SK-N-SH (cell line): ENCODE measurements around the gene DNAJC13. TPM values are rescaled to one million over a fixed set of nuclear protein-coding genes. Genes with fewer than 3 reads are reported as not detected.
A peak's percentile ranks its signal among the peaks of the same experiment; 100 is the strongest.

Experiments
- CTCF ChIA-PET: fragments of 300-600, 350-600 bp; formaldehyde crosslinking; extraction: SDS; loops from one replicate; lab custom pipeline; 2021; lab: Yijun Ruan, JAX
- POLR2A ChIA-PET: fragments of 350-600 bp; sonication (Branson Sonifier 250); formaldehyde crosslinking; extraction: SDS; loops from one replicate; lab custom pipeline; 2020; ENCODE audit warnings: antibody characterized with exemption, inconsistent platforms; lab: Yijun Ruan, JAX
- DNase-seq: peaks from one replicate; pipeline ENCODE4 v3.0.0; 2012
- H2AFZ ChIP-seq: fragments of 200-600 bp; sonication (generic); 2 replicates; pipeline ENCODE4 v1.8.1; 2016; ENCODE audit warnings: antibody characterized with exemption, mild to moderate bottlenecking, low read depth
- H3F3A ChIP-seq: fragments of 200-600 bp; sonication (generic); replicated peaks from 2 replicates; pipeline ENCODE3; 2016; ENCODE audit warnings: antibody characterized with exemption, mild to moderate bottlenecking; ENCODE audit not compliant: insufficient read depth
- H3K27ac ChIP-seq, 2 experiments: fragments of 200-500 bp in 1 of 2; fragments of 200-600 bp in 1 of 2; sonication (Bioruptor generic) in 1 of 2; sonication (generic), shearing (Covaris generic) in 1 of 2; 2 replicates each; pipeline versions ENCODE4 v1.5.1 to v1.6.1; 2014 to 2016; ENCODE audit warnings: low read depth in 2 of 2, inconsistent platforms in 1 of 2, low read length in 1 of 2, mild to moderate bottlenecking in 1 of 2, mixed read lengths in 1 of 2
- H3K27me3 ChIP-seq: fragments of 200-600 bp; sonication (generic), shearing (Covaris generic); 2 replicates; pipeline ENCODE4 v1.6.1; 2016; ENCODE audit warnings: mixed run types; ENCODE audit not compliant: insufficient read depth
- H3K36me3 ChIP-seq, 2 experiments: fragments of 200-500 bp in 1 of 2; fragments of 200-600 bp in 1 of 2; sonication (Bioruptor generic) in 1 of 2; sonication (generic) in 1 of 2; replicated peaks in 1 of 2; 2 replicates each; pipeline versions ENCODE3 to v1.5.1; 2014 to 2016; ENCODE audit warnings: low read length in 1 of 2, mild to moderate bottlenecking in 1 of 2; ENCODE audit not compliant: insufficient read depth in 2 of 2, control insufficient read depth in 1 of 2
- H3K4me1 ChIP-seq, 2 experiments: fragments of 200-500 bp in 1 of 2; fragments of 200-600 bp in 1 of 2; sonication (Bioruptor generic) in 1 of 2; sonication (generic), shearing (Covaris generic) in 1 of 2; 2 replicates each; pipeline versions ENCODE4 v1.5.1 to v1.6.1; 2014 to 2016; ENCODE audit warnings: low read depth in 1 of 2, low read length in 1 of 2, mixed run types in 1 of 2; ENCODE audit not compliant: insufficient read depth in 2 of 2, control insufficient read depth in 1 of 2
- H3K4me2 ChIP-seq: fragments of 200-600 bp; sonication (generic), shearing (Covaris generic); 2 replicates; pipeline ENCODE4 v1.6.1; 2017; ENCODE audit warnings: mixed run types
- H3K4me3 ChIP-seq, 2 experiments: fragments of 200-500 bp in 1 of 2; fragments of 200-600 bp in 1 of 2; sonication (Bioruptor generic) in 1 of 2; sonication (generic), shearing (Covaris generic) in 1 of 2; 2 replicates each; pipeline versions ENCODE4 v1.5.1 to v1.8.1; 2014 to 2016; ENCODE audit warnings: low read depth in 2 of 2, inconsistent platforms in 1 of 2, low read length in 1 of 2, mild to moderate bottlenecking in 1 of 2, mixed read lengths in 1 of 2, moderate library complexity in 1 of 2
- H3K79me2 ChIP-seq: fragments of 200-600 bp; sonication (generic); 2 replicates; pipeline ENCODE4 v1.8.1; 2017; ENCODE audit warnings: mild to moderate bottlenecking; ENCODE audit not compliant: insufficient read depth
- H3K9ac ChIP-seq: fragments of 200-600 bp; sonication (generic); 2 replicates; pipeline ENCODE4 v1.6.1; 2017; ENCODE audit warnings: mixed run types
- H3K9me2 ChIP-seq: fragments of 200-600 bp; sonication (generic); 2 replicates; pipeline ENCODE4 v1.6.1; 2017; ENCODE audit warnings: mixed run types
- H3K9me3 ChIP-seq: fragments of 200-600 bp; sonication (generic); 2 replicates; pipeline ENCODE4 v1.6.1; 2017; ENCODE audit warnings: mixed run types, mild to moderate bottlenecking, moderate library complexity
- H4K20me1 ChIP-seq: fragments of 200-600 bp; sonication (generic); 2 replicates; pipeline ENCODE4 v1.6.1; 2017; ENCODE audit warnings: mild to moderate bottlenecking, mixed run types; ENCODE audit not compliant: insufficient read depth
- EP300 ChIP-seq, 2 experiments: IDR thresholded peaks; 2 replicates each; pipeline versions ENCODE4 v1.4.0 to v1.6.1; 2012; ENCODE audit warnings: borderline replicate concordance in 1 of 2, low read depth in 1 of 2, low read length in 1 of 2
- RCOR1 ChIP-seq: fragments of 150-350 bp; IDR thresholded peaks from 2 replicates; pipeline ENCODE4 v1.6.1; 2017; ENCODE audit warnings: antibody characterized with exemption, low read length
- RFX5 ChIP-seq: IDR thresholded peaks from 2 replicates; pipeline ENCODE4 v1.6.1; 2012; ENCODE audit warnings: mild to moderate bottlenecking, improper control_type of control experiment, low read length
- RXRA ChIP-seq: IDR thresholded peaks from 2 replicates; pipeline ENCODE4 v1.4.0; 2012; ENCODE audit warnings: low read depth, mild to moderate bottlenecking, borderline replicate concordance
- TAF1 ChIP-seq: IDR thresholded peaks from 2 replicates; pipeline ENCODE4 v1.6.1; 2012; ENCODE audit warnings: low read depth, mild to moderate bottlenecking, low read length, moderate library complexity, borderline replicate concordance
- YY1 ChIP-seq: IDR thresholded peaks from 2 replicates; pipeline ENCODE4 v1.4.0; 2012; ENCODE audit warnings: low read depth, mild to moderate bottlenecking
- WGBS: methylation state at CpG from one replicate; pipeline ENCODE4 v1.1.6; 2017; ENCODE audit warnings: low lambda C conversion rate; 5-methylcytosine and 5-hydroxymethylcytosine counted together
- polyA plus RNA-seq, 3 experiments: library from polyadenylated mRNA; depleted of rRNA; stranded (reverse); fragments of >200 nt; gene quantifications; 2 replicates each; pipeline ENCODE4 v1.2.3, GENCODE V29; 2012
- TF ChIP-seq, protein P1 (sequence below): fragments of 150-350 bp; IDR thresholded peaks from 2 replicates; pipeline ENCODE4 v1.6.1; 2017; ENCODE audit warnings: antibody characterized with exemption, low read length, low read depth, borderline replicate concordance
- TF ChIP-seq, protein P2 (sequence below): IDR thresholded peaks from 2 replicates; pipeline ENCODE4 v1.4.0; 2012; ENCODE audit warnings: low read depth
- TF ChIP-seq, protein P3 (sequence below): IDR thresholded peaks from 2 replicates; pipeline ENCODE4 v1.4.0; 2012; ENCODE audit warnings: low read depth, borderline replicate concordance
- TF ChIP-seq, protein P4 (sequence below): fragments of 200-600 bp; sonication (generic); IDR thresholded peaks from 2 replicates; pipeline ENCODE4 v1.6.1; 2017; ENCODE audit warnings: antibody characterized with exemption, mild to moderate bottlenecking, moderate library complexity

DNAJC13 gene
- polyA plus RNA-seq, 1 of the 3 experiments (the other 2 are of a cell fraction): 10.8 TPM

DNA sequence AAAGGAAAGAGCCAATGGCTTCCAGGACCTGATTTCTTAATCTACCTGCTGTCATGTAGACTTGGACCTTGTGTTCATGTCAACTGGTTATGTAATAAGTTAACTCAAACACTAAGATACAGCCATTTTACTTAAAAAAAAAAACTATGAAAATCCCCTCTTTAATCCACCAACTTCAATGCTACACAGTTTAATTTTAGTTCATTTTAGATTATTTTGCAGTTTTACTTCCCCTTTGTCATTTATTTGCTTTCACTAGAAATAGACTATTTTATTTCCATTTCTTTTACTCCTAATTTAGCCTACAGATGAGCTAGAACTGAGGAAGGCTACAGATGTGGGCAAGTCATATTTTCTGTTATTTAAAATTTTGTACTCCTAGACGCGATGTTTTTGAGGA, 10.7 kb upstream of the DNAJC13 start:
- H3K4me2 ChIP-seq: no peak overlapping the region
- no peak overlapping the region for H2AFZ ChIP-seq
- H3K79me2 ChIP-seq: no peaks in the 10 kb centered on the region
- H4K20me1 ChIP-seq: no peaks in the 10 kb centered on the region
- WGBS: 97% methylated on average over 2 of the region's 2 CpGs
- H3K4me1 ChIP-seq: peaks cover 0 to 17% of the 10 kb centered on the region in 2 experiments; a peak in 2 of 4 replicates
- POLR2A ChIA-PET: interaction anchor here (2.9 kb wide), 1 partner anchor 11 kb away, joined by 16 read pairs; the partner anchor contains the start of gene DNAJC13
- peak overlapping the region in 1 of 2 experiments; percentile 99; a peak in 2 of 4 replicates for H3K27ac ChIP-seq
- CTCF ChIA-PET: interaction anchor here (1.2 to 14.1 kb wide), 2 partner anchors 57 to 149 kb away, joined by 4 to 383 read pairs; no protein-coding TSS in a partner anchor
- no peaks in the 10 kb centered on the region for H3K27me3 ChIP-seq
- H3K9me2 ChIP-seq: no peaks in the 10 kb centered on the region
- TF ChIP-seq RXRA (no peak), EP300 (IDR thresholded peaks at IDR 0.05; ENCODE audit: borderline replicate concordance in 1 of 2, low read depth in 1 of 2, low read length in 1 of 2) (no peak), RFX5 (no peak), YY1 (no peak), TAF1 (no peak), RCOR1 (no peak)
- TF ChIP-seq, protein P1, sequence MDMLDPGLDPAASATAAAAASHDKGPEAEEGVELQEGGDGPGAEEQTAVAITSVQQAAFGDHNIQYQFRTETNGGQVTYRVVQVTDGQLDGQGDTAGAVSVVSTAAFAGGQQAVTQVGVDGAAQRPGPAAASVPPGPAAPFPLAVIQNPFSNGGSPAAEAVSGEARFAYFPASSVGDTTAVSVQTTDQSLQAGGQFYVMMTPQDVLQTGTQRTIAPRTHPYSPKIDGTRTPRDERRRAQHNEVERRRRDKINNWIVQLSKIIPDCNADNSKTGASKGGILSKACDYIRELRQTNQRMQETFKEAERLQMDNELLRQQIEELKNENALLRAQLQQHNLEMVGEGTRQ: no peak
- TF ChIP-seq, protein P2, sequence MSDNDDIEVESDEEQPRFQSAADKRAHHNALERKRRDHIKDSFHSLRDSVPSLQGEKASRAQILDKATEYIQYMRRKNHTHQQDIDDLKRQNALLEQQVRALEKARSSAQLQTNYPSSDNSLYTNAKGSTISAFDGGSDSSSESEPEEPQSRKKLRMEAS: no peak
- TF ChIP-seq, protein P3, sequence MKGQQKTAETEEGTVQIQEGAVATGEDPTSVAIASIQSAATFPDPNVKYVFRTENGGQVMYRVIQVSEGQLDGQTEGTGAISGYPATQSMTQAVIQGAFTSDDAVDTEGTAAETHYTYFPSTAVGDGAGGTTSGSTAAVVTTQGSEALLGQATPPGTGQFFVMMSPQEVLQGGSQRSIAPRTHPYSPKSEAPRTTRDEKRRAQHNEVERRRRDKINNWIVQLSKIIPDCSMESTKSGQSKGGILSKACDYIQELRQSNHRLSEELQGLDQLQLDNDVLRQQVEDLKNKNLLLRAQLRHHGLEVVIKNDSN: no peak
- TF ChIP-seq, all 33 proteins: peak for 0
- no peaks in the 10 kb centered on the region for H3K9me3 ChIP-seq
- peaks cover 4% of the 10 kb centered on the region for H3F3A ChIP-seq
- DNase-seq: no peak
- no peaks in the 10 kb centered on the region for H3K36me3 ChIP-seq
- H3K4me3 ChIP-seq: no peak overlapping the region
- no peak overlapping the region for H3K9ac ChIP-seq

DNA sequence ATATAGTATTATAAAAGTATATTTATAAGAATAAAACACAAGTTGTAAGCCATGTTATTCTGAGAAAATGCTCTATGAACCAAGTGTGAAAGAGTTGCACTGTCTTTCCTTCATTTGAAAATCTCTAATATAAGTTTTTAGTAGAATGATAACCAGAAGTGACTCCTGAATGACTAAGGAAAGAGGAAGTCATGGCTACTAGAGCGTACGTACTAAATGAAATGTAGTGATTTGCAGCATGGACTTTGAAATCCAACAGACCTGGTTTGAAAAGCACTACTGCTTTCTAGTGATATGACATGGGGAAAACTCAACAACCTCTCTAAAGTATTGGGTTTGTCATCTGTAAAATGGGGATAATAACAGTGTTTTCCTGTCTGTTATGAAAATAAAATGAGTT, 10.3 kb upstream of the DNAJC13 start:
- Histone ChIP-seq H3K4me2 (no peak overlapping the region), H2AFZ (no peak overlapping the region), H3F3A (peaks cover 4% of the 10 kb centered on the region), H3K79me2 (no peaks in the 10 kb centered on the region), H3K27ac (no peak overlapping the region), H3K9ac (no peak overlapping the region), H3K4me3 (no peak overlapping the region), H3K36me3 (no peaks in the 10 kb centered on the region), H3K27me3 (no peaks in the 10 kb centered on the region), H3K9me3 (no peaks in the 10 kb centered on the region), H4K20me1 (no peaks in the 10 kb centered on the region), H3K9me2 (no peaks in the 10 kb centered on the region), H3K4me1 (peaks cover 0 to 17% of the 10 kb centered on the region in 2 experiments; a peak in 2 of 4 replicates)
- ChIA-PET CTCF (interaction anchor here (1.2 to 14.1 kb wide), 2 partner anchors 58 to 150 kb away, joined by 4 to 383 read pairs; no protein-coding TSS in a partner anchor), POLR2A (no interaction called here)
- TF ChIP-seq, protein P4, sequence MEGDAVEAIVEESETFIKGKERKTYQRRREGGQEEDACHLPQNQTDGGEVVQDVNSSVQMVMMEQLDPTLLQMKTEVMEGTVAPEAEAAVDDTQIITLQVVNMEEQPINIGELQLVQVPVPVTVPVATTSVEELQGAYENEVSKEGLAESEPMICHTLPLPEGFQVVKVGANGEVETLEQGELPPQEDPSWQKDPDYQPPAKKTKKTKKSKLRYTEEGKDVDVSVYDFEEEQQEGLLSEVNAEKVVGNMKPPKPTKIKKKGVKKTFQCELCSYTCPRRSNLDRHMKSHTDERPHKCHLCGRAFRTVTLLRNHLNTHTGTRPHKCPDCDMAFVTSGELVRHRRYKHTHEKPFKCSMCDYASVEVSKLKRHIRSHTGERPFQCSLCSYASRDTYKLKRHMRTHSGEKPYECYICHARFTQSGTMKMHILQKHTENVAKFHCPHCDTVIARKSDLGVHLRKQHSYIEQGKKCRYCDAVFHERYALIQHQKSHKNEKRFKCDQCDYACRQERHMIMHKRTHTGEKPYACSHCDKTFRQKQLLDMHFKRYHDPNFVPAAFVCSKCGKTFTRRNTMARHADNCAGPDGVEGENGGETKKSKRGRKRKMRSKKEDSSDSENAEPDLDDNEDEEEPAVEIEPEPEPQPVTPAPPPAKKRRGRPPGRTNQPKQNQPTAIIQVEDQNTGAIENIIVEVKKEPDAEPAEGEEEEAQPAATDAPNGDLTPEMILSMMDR: no peak
- 92% methylated on average over 2 of the region's 2 CpGs for WGBS
- no peak for DNase-seq
